HG02885 (cell line): ENCODE measurements around the gene RSRC1.
A peak's percentile ranks its signal among the peaks of the same experiment; 100 is the strongest.
"Not testable (repeated sequence)": the region's sequence is repeated elsewhere in the genome, so short reads cannot be mapped to it uniquely, and the experiment has no call there.

Experiments
- ATAC-seq: cut with Tn5 transposase; IDR thresholded peaks from one replicate; pipeline ENCODE4 v1.9.1; 2021; ENCODE audit warnings: mild to moderate bottlenecking; ENCODE audit not compliant: unreplicated experiment, poor library complexity

RSRC1 gene

DNA sequence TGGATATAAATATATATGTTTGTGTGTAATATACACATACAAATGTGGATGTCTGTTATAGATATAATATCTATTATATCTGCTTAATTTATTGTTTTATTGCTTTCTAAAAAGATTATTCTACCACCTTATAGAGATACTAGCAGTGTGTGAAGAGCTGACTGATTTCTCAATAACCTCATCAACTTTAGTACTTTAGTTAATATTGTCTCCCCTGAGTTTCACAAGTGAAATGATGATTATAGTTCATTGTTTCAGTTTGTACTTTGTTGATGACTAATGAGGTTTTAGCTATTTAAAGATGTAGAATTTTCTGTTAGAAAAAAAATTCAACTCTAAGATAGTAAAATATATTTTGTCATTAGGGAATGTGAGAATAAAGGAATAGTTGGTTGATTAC is 11.4 kb downstream of the RSRC1 start:
- ATAC-seq = peak; percentile 91

DNA sequence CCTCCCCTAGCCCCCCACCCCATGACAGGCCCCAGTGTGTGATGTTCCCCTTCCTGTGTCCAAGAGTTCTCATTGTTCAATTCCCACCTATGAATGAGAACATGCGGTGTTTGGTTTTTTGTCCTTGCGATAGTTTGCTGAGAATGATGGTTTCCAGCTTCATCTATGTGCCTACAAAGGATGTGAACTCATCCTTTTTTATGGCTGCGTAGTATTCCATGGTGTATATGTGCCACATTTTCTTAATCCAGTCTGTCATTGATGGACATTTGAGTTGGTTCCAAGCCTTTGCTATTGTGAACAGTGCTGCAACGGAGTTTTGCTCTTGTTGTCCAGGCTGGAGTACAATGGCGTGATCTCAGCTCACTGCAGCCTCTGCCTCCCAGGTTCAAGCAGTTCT is 12.8 kb downstream of the RSRC1 start:
- ATAC-seq = not testable (repeated sequence)

DNA sequence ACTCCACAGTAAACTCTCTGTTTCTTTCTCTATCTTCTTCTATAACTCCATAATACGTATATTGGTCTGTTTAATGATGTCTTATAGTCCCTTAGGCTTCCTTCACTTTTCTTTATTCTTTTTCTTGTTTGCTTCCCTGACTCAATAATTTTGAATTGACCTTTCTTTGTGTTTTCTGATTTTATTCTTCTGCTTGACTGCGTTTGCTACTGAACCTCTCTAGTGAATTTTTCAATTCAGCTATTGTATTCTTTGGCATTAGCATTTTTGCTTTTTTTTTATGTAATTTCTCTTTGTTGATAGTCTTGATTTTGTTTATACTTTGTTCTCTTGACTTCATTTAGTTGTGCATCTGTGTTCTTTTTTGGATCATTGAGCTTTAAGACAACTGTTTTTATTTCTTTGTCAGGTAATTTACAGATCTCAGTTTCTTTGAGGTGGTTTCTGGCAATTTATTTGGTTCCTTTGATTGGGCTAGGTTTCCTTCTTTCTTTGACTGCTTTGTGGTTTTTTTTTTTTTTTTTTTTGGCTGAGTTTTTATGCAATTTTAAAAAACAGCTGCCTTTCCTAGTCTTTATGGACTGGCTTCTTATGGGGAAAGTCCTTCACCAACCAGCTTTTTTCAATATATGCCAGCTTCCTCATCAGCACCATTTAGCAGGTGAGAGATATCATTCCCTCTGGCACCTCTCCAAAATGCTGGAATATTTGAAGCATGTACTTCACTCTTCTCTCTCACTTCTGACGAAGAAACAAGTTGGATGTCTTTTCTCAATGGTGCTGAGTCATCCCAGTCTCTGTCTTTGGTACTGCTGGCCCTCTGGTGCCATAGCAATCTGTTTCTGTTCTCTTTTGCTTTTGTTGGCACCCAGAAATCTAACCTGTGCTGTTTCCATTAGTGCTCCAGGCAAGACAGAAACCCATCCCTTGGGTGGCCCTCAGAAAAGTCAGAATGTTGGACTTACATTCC is 17.6 kb downstream of the RSRC1 start:
- ATAC-seq = no peak

DNA sequence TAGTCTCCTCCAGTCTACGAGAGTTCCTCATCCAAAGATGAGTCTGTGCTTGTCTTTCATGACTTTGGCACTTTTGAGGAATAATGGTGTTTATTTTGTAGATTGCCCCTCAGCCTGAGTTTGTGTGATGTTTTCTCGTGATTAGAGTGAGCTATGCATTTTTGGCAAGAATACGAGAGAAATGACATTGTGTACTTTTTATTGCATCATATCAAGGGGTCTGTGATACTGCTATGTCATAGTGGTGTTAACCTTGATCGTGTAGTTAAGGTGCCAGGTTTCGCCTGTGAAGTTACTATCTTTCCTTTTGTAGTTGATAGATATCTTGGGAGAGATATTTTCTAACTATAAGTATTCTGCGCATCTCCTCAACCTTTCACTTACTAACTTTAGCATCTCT is 18.9 kb downstream of the RSRC1 start:
- ATAC-seq = no peak

DNA sequence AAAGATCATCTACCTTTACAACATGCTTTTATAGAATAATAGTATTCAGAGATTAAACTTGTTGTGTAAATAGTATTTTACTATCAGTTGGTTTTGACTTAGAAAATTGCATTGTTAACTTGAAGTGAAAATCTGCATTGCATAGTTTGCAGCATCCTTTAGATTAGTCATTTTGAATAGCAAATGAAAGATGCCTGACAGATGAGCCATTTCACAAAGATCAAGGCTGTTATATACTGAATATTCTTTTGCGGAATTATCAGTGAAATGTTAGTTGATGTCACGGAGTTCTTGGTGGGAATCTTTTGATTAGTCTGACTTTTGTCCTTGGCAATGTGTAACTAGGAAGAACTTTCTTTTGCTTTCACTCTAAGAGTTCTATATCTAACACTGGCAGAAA is 24.5 kb downstream of the RSRC1 start:
- ATAC-seq = no peak

DNA sequence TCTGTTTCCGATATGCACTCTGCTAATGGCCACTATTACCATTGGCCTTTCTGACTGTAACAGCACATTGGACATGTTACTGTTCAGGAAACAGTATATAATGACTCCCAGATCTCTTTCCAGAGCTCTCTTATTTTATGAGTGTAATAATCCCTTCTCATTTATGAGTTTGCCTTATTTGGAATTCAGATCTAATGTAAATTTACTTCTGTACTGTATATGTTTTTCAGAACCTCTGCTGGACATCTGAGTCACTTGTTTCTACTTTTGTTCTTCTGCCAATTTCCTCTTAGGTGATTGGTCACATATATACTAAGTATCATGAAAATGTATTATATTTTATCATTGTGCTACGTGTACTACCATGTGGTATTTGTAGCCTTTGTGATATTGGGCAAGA is 30.5 kb downstream of the RSRC1 start:
- no peak for ATAC-seq

DNA sequence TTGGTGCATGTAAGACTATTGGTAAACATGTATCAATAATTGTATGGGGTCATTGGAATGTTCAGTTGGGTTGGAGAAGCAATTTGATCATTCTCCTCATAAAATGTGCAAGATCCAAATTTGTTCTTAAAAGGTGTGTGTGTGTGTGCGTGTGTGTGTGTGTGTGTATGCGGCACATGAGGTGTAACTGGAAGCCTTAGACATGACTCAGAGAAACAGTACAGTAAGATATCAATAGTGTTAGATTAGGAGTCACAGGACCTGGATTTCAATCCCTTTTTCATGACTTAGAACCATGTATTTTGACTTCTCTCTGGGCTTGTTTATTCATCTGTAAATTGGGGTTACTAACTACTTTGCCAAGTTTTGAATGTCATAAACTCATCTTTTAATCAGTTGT is 38.3 kb downstream of the RSRC1 start:
- no peak for ATAC-seq

DNA sequence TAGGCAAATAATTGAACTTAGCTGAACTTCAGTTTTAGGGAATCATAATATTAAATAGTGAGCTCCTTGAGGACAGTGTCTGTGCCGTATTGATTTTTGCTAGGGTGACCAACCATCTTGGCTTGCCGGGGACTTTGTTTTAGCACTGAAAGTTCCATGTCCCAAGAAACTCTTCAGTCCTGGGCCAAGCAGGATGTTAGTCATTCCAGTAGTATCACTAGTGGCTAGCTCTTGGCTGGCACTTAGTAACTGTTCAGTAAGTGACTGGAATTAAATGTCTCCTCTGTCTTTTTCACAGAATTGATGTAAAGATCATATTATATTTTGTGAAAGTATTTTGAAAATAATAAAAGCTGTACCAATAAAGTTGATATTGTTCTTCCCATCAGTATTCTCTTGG is 42.3 kb downstream of the RSRC1 start:
- peak; percentile 73 for ATAC-seq

DNA sequence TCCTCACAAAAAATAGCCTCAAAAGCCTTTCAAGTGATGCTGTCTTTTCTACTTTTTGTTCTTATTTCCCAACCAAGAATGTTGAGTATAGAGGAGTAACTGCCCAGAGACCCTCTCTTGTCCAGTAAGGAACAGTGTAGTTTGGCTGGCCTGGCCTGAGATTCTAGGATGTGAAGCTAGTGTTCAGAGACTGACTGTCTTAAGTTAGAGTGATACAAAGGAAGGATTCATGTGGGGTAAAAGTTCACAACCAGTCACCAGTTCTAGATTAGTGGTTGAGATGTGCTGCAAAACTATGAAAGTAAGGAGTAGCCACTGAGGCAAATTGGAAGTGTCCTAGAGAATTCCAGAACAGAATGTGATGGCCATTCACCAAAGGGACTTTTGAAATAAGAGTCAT is 49.1 kb downstream of the RSRC1 start:
- no peak for ATAC-seq

DNA sequence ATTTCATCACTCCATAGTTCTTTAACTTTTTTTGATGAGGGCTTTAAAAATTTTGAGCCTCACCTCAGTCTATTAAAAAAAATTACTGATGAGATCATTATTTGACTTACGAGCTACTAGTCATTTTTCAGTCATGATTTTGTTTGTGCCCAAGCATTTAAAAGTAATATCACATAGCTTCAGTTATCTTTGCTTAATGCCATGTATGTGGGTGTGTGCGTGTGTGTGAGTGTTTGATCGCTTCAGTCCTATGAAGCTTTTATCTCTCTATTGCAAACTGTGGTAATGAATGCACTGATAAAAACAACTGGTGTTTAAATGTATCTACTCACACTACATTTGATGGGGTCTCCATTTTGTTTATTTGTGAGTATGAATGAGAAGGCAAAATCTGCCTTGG is 49.8 kb downstream of the RSRC1 start:
- no peak for ATAC-seq

DNA sequence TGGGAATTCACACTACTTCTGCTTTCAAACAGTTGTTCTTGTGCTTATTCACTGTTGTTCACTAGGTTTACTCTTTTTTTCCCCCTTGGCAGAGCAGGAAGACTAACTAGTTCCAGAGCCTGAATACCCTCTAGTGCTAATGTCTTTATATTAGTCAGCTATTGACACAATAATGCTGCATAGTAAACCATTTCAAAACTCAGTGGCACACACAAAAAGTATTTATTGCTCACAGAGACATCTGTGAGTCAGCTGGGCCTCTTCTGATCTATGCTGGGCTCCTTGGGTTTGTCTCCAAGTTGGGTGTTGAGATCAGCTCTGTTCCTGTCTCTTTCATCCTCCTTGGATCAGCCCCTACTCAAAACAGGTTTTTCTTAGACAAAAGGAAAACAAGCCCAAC is 51.1 kb downstream of the RSRC1 start:
- ATAC-seq = no peak

DNA sequence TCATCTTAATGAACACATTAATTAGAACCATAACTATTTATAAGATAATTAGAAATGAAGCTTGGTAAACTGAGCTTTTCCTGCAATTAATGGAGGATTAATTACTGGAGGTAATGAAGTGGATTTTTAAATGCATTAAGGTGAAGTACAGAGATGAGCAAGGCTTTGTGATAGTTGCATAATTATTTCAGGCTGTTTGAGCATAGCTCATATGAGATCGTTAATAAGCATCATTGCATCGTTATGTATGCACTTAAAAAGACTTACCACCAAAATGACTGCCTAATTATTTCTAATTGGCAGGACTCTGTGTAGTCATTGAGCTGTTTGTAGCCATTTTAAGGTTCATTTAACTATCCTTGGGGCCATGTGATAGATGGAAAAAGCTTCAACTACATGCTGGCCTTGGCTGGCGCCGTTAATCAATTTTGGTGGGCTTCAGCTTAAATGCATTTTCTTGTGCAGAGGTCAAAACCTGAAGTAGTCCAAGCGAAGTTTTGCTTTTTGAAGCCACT is 55.3 kb downstream of the RSRC1 start:
- no peak for ATAC-seq

DNA sequence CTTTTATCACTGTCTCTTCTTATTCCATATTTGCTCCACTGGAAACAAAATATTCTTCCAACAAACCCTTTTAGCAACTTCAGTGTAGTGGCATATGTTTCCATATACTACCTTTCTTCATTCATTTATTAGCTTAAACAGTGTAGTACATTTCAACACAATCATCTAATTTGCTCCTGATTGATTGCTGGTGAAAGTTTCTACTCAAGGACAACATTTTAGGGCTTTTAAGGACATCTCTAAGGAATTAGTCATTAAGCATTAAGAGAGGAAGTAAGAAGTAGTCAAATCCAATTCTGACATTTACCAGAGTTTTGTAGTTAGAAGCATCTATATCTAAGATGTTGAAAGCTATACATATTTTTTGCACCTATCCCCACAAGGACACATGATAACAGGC is 55.8 kb downstream of the RSRC1 start:
- ATAC-seq = no peak

DNA sequence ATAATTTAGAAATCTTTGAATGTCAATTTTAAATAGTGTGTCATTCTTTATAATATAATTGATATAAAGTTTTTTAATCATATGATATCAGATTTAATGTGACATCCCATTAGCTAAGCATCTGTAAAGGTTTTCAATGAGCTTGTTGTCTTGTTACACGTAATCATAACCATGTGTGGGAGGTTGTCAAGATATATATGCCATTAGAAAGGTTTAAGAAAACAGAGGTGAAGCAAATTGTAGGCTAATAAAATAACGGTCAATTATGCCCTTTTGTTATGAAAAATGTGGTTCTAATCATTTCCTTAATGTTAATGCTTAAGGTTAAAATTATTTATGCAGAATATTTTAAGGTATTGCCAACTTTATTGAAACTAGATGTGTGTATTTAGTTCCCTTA is 56.3 kb downstream of the RSRC1 start:
- no peak for ATAC-seq

DNA sequence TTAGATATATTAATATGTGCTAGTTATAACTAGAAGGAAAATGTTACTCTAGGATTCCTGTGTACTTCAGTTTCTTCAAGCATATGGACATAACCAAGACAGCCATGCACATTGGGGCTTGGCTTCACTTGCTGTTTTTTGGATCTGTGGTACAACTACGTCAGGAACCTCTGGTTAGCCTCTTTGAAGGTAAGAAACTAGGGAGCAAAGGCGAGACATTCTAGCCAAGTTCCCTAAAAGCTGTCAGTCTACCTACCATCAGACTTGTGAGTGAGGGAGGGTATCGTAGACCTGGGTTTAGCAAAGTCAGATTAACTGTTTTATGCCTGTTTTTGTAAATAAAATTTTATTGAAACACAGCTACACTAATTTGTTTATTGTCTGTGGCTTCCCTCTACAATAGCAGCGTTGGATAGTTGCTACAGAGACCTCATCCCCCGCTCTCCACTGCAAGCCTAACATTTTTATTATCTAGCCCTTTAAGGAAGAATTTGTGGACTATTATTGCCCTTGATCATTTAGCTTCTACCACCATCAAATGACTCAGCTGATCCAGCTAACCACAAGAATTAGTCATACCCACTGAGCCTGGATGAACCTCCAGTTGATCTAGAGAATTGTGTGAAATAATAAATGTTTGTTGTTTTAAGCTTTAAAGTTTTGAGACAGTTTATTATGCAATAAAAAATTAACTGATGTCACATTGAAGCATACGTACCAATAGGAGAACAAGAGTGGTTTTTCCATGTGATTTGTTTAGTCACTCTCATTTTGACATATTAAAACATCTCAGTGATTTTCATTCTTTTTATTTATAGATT is 58.1 kb downstream of the RSRC1 start:
- no peak for ATAC-seq

DNA sequence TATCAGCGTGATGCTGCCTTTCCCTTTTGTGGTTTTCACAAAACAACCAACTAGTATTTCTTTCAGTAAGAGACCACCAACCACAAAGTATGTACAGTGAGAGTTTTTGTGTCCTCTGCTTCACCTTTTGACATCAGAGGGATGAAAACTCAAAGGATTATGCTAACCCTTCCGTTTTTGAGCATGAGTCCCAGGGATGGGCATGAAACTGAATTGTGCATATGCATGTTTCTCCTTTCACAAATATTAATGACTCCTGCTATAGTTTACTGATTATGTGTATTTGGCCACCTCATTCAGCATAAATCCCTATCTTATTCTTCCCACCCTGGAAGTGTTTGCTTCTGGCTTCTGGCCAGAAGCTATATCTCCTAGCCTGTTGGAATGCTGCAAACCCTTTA is 59.2 kb downstream of the RSRC1 start:
- no peak for ATAC-seq

DNA sequence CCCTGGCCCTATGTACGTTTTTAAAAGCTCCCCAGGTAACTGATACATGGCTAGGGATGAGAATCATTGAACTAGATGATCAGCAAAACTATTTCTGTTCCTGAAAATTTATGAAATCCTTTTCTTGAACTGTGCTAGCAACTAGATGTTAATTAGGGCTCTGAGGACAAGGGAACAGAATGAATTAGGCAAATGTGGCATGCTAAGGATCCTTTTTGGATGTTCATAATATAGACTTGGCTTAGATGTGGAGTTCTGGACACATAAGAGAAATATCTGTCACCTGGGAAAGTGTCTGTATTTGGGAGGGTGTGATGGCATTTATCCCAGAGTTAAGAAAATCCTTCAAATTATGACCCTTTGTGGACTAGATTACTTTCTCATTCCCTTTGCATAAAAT is 71.2 kb downstream of the RSRC1 start:
- no peak for ATAC-seq

DNA sequence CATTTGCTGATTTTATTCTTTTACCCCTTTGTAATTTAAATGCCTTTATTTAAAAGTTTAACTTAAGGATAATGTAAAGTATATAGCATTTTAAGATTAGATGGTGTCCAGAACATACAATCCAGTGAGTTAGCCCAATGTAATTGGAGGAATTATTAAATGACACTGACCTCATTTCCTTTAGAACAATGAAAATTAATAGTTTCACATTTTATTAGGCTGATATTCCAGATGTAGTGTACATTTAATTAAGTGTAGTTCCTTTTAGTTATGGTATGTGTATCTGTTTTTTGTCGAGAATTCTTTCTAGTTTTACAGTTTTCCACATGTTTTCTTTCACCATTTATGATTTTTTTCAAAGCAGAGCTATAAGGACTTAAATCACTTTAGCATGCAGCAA is 75.8 kb downstream of the RSRC1 start:
- ATAC-seq = no peak

DNA sequence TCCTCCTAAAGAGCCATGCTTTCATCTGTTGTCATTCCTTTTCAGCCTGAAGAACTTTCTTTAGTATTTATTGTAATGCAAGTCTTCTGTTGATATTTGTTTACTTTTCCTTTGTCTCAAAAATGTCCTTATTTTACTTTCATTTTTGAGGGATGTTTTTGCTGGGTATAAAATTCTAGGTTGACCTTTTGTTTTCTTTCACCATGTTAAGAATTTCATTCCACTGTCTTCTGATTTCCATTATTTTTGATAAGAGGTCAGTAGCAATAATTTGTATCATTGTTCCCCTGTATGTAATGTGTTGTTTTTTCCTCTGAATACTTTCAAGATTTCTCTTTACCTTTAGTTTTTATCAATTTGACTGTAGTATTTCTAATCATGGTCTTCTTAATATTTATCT is 91.1 kb downstream of the RSRC1 start:
- ATAC-seq = no peak

DNA sequence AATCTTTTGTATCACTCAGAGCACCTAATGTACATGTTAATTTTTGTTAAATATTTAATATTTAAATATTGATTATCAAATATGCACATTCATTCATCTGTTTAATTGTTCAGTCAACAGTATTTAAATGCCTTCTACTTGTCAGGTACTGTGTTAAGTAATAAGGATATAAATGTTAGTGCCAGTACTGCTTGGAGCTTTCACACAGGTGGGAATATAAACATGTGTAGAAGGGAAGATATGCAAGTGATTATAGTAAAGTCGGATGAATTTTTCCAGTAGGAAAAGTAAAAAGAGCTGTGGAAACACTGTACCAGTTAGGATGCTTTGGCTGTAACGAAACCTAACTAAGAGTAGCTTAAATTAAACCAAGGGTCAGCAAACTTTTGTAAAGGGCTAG is 95.4 kb downstream of the RSRC1 start:
- no peak for ATAC-seq

DNA sequence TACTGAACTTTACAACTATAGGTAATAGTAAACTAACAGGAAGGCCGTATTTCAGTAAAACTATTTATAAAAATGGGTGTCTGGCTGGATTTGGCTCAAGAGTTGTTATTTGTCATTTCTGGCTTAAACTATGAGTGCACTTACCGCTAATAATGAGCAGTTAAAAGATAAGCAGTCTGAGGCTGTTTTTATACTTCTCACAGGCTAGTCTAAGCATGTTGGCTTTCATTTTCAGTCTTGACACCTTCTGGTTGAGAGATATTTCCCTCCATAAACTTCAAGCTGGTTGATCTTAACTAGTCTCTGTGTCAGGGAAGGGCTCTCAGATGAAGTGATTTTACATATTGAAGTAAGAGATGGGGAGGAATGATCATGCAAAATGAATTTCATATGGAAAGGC is 96.1 kb downstream of the RSRC1 start:
- peak; percentile 84 for ATAC-seq
